Cardiac fibroblast (primary cell): ENCODE measurements around the gene SETD1B.

ENCODE experiments used
- DNase-seq, 2 donors: peaks; one replicate each; pipeline versions ENCODE4 v3.0.0 to v3.0.0-alpha.2; 2010; ENCODE audit warnings: low read depth in 2 of 2
- H3K4me3 ChIP-seq, 2 donors: replicated peaks in 1 of 2; 1 replicate in 1 of 2; 2 replicates in 1 of 2; pipeline ENCODE4 v1.5.1; 2011; ENCODE audit warnings: low read depth in 2 of 2, low read length in 2 of 2, mild to moderate bottlenecking in 2 of 2, moderate library complexity in 1 of 2
- CTCF ChIP-seq: IDR thresholded peaks from one replicate; pipeline ENCODE4 v1.5.1; 2011; ENCODE audit warnings: low read depth, mild to moderate bottlenecking, low read length, inconsistent platforms

Gene SETD1B

GRCh38 chr12:121773011-121773777 is 30.6 kb upstream of the SETD1B start:
- peak; percentile 71 to 73 for DNase-seq
- H3K4me3 ChIP-seq = no peak overlapping the region
- peak; percentile 83 for TF ChIP-seq CTCF

GRCh38 chr12:121774968-121775474 is 28.8 kb upstream of the SETD1B start:
- no peak for DNase-seq
- H3K4me3 ChIP-seq = no peak overlapping the region
- TF ChIP-seq CTCF = no peak

DNA sequence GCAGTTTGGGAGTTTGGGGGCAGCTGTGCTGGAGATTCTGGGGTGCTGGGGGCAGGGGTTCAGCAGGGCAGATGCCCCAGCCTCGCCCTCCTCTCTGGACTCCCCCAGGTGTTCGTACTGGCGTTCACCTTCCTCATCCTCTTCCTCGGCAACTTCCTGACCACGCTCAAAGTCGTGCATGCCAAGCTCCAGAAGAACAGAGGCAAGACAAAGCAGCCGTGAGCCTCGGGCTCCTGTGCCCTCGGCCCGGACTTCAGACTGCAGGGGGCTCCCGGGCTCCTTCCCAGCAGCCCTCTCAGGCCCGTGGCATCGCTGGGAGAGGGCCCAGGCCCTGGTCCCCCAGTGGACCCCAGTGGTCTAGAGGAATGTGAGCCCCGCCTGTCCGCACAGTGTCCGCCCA is 28.3 kb upstream of the SETD1B start:
- H3K4me3 ChIP-seq = no peak overlapping the region
- DNase-seq = no peak
- no peak for TF ChIP-seq CTCF

DNA sequence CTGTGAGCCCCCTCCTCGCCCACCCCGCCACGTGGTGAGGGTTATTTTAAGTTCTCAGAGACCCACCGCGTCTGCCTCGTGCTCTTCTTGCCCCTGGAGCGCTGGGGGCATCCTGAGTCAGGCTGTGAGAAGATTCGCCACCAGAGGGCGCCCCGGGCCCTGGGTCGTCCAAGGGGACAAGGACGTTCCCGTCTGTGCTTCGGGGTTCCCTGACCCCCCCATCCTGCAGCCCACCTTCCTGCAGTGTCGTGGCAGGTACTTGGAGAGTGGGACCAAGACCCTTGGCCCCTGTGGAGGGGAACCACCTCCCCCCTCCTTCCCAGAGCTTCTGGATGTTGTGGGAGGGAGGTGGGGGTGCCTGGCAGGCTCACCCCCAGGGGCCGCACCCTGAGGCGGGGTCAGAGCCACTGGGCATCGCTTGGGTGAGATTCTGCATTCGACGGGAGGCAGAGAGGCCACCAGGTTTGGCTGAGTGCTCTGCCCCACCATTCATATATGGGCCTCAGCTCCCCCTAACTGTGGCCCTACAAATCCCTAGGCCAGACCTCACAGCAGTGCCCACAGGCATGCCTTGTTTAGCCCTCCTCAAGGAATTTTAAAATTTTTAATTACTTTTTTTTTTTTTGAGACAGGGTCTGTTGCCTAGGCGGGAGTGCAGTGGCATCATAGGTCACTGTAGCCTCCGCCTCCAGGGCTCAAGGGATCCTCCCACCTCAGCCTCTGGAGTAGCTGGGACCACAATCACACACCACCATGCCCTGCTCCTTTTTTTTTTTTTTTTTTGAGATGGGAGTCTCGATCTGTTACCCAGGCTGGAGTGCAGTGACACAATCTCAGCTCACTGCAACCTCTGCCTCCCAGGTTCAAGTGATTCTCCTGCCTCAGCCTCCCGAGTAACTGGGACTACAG is 27.4 kb upstream of the SETD1B start:
- DNase-seq = peak; percentile 71
- H3K4me3 ChIP-seq = no peak overlapping the region
- TF ChIP-seq CTCF = peak; percentile 88

GRCh38 chr12:121778567-121779421 is 25.0 kb upstream of the SETD1B start:
- no peak for TF ChIP-seq CTCF

GRCh38 chr12:121779422-121779895 is 24.4 kb upstream of the SETD1B start:
- no peak for TF ChIP-seq CTCF
- no peak overlapping the region for H3K4me3 ChIP-seq
- DNase-seq = no peak

More at GRCh38 chr12:121778567-121779421, 25.0 kb upstream of the SETD1B start:
- no peak for DNase-seq
- no peak overlapping the region for H3K4me3 ChIP-seq
